ENCODE measurements around the gene MDFI.

The MDFI gene

GRCh38 chr6:41672816-41673703, 34.8 kb downstream of the MDFI start:
- no peak for DNase-seq (ENCODE audit: low read depth)

DNA sequence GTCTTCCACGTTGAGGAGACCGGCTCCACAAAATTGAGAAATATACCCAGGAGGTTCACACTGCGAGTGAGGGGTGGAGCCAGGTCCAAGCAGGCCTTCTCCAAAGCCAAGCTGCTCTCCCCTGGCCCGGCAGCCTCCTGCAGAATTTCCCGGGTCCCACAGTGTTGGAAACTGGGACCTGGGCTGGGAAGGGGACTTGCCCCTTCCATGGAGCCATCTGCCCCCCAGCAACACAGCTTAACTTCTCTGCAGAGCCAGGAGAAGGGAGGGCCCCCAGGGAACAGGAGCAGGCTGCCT, 35.4 kb downstream of the MDFI start:
- no peak for DNase-seq (ENCODE audit: low read depth)

GRCh38 chr6:41674231-41675000, 36.1 kb downstream of the MDFI start:
- DNase-seq (ENCODE audit: low read depth), result no peak

DNA sequence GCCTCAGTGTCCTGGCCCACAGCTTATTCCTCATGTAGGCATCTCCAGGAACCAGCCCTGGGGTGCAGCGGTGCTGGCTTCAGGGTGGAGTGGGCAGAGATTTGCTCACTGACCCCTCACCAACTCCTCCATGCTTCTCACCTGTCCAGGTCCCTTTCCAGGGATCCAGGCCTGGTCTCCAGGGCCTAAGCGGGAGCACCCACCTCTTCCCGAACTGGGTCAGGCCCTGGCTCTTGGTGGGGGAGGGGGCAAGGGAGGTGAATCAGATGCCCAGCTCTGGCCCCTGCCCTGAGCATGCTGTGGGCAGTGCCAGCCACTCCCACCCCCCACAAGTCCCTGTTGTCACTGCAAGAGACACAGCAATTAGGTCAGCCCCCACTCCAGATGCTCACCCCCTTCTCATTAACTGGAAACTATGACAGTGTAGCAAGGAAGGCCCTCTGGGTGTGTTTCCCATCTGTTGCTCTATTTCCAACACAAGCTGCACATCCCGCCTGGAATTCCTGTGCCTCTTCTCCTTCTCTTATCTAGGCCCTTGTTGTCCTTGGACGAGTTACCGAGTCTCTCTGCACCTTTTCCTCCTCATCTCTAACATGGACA, 37.0 kb downstream of the MDFI start:
- DNase-seq (ENCODE audit: low read depth), result no peak

DNA sequence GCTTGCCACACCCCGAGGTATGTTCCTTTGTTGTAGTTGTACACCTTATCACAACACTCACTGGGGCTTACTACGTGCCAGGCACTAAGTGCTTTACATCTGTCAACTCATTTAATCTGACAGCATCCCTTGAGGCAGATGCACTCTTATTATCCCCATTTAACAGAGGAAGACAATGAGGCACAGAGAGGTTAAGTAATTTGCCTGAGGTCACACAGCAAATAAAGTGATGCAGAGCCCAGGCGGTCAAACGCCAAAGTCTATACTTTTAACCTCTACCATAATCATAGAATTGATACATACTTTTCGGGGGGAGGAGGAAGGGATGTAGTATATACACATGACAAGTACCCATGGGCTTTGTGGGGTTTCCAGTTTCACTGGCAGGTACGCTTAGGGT, 37.7 kb downstream of the MDFI start:
- DNase-seq (ENCODE audit: low read depth), result no peak

GRCh38 chr6:41676431-41676830, 38.2 kb downstream of the MDFI start:
- DNase-seq (ENCODE audit: low read depth), result no peak

DNA sequence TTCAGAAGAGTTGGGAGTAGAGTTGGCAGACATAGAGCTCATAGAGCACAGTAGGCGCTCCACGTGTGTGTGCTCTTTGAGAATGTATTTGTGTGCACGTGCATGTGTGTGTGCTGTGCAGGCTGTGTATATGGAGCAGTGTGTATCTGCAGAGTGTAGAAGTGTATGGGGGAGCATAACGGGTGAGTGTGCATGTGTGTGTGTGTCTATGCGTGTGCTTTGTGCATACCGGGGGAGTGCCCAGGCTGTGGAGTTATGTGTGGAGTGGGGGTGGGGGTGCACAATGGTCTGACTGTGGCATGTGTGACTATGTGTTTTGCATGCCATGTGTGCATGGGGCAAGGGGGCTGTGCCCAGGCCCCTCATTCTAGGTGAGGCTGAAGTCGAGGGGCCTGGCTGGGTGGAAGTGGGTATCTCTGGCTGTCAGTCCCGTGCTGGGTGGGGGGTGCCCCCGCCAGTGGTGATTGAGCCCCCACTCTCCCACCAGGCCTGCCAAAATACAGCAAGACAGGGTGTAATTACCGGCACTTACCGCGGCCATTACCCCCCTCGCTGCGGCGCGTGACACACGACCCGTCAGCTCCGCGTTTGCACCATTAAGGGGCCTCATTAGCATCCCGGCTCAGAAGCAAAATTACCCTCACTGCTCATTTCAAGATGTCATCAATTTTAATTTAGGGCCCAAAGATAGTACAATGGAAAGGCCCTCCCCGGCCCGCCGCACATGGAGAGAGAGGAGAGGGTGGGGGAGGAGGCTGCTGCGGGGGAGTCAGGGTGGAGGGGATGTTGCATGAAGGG, 39.1 kb downstream of the MDFI start:
- no peak for DNase-seq (ENCODE audit: low read depth)

GRCh38 chr6:41678511-41679084, 40.3 kb downstream of the MDFI start:
- DNase-seq (ENCODE audit: low read depth), result no peak

- DNase-seq (ENCODE audit: low read depth), result no peak
Observed at GRCh38 chr6:41679696-41680095, 41.4 kb downstream of the MDFI start.

- DNase-seq (ENCODE audit: low read depth), result no peak
Observed at GRCh38 chr6:41680182-41680965, 42.1 kb downstream of the MDFI start.

DNA sequence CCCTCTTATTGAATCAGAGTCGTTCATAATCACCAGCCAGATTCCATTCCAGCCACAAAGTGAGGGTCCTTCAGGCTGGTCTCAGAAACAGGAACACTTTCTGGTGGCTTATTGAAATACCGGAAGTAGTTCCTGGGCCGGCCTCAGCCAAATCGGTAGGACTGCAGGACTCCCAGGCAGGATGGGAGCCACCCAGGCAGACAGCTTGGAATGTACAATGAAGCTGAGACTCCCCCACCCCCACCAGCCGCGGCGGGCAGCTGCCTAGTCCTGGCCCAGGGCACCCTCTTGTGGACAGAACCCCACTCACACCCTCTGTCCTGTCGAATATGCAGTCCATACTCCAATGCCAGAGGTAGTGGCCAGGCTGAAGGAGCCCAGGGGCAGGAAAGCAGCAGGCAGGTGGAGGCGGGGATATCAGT, 43.8 kb downstream of the MDFI start:
- peak; percentile 94 for DNase-seq (ENCODE audit: low read depth)

DNA sequence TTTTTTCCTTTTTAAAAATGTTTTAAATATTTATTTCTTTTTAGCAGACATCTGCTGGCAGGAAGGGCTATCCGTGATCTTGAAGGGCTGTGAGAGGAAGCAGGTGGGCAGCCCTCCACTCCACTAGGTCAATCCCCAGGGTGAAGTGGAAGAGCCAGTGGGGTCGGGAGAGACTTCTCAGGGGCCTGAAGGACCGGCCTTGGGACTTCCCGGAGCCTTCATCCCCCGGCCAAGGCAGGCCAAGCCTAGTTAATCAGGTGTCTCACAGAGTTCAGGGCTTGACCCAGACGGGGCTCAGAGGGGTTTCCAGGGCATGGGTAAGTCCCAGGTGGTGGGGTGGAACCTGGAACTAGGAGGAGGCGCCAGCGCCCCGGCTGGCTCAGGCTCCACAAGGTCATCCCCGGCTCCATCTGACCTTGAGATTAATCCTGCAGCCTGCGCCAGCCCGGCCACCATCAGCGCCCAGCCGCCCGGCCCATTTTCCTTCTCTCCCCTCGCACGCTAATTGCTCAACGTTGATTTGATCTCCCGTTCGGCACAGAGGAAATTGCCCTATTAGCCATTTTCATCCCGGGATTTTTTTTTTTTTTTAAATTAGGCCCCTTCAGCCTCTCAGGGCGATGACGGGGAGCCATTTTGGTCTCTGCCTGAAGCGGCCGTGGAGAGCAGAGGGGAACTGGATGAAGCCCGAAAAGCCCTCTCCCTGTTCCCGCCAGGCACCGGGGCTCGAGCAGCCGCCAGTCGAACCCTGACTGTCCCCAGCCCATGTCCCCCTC, 44.4 kb downstream of the MDFI start:
- no peak for DNase-seq (ENCODE audit: low read depth)

DNA sequence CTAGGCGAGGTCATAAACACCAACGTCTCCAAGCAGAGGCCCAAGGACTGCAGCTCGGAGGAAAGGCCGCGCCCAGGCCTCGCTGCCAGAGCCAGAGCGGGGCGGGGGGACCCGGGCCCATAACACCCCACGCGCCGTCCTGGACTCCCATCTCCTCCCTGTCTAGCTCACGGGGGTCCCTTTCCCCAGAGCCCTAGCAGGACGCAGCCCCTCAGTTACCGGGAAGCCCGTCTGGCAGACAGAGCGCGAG, 44.9 kb downstream of the MDFI start:
- no peak for DNase-seq (ENCODE audit: low read depth)

DNA sequence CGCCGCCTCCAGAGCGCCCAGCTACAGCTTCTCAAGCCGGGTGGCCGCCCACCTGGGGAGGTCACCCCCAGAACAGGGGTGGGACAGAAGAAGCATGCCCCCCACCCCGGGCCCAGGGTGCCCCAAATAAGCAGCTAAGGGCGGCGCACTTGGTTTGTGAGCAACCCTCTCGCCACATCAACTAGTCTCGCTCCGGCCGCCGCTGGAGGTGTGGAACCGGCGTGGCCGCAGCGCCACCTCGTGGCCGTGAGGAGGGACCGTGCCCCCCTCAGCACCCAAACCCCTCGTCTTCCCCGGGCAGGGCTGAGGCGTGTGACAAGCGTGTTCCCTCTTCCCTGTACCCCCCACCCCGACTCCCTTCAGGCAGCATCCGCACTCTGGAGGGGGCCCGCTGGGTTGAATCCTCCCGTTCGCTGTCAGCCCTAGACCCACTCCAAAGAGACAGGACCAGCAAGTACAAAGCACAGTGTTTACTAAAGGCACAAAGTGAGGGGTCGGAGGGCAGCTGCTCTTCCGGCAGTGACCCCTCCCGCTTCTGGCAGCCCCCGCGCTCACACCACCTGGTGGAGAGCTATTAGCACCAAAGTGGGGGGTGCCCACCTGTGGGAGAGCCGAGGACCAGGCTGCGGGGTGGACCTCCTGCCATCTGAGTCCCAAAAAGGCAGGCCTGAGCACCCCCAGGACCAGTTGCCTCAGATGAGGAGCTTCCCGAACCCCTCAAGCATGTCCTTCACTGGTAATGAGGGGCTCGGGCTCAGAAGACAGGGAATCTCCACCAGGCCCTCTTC, 45.4 kb downstream of the MDFI start:
- DNase-seq (ENCODE audit: low read depth), result peak; percentile 70

GRCh38 chr6:41684311-41685180, 46.3 kb downstream of the MDFI start:
- no peak for DNase-seq (ENCODE audit: low read depth)

DNA sequence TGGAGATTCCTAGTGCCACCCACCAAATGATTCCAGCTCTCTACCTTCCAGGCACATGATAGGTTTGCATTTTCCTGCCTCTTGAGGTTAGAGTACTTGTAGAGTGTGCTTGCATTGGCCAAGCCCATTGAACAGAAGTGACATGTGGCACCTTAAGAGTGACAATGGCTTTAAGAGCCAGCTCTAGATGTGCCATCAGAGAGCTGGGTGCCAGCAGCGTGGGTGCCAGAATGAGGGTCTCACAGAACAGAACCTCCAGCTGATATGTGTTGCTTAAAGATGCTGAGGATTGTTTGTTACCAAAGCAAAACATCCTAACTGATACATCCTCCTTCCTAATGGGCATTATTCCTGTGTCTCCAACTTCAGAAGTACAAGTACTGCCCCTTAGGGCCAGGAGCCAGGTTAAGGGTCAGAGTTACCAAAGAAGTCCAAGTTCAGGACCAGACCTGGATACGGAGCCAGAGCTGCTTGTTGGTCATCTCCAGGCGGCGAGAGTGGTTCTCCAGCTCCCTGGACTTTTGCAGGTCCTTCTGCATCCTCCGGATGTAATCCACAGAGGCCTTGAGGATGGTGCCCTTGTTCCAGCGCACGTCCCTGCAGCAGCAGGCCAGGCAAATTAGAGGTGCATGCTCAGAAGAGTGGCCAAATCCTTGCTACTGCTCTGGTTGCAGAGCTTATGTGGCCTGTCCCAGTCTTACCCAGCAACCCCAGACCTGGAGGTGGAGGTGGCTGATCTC, 47.5 kb downstream of the MDFI start:
- no peak for DNase-seq (ENCODE audit: low read depth)

GRCh38 chr6:41687501-41688175, 49.4 kb downstream of the MDFI start:
- no peak for DNase-seq (ENCODE audit: low read depth)
